Body of pancreas (tissue), 4 donors: ENCODE measurements around the gene PCED1A.

Source experiments
- CTCF ChIP-seq, 7 experiments: fragments of 450-650 bp in 4 of 7; fragments of 200-600 bp in 3 of 7; sonication (generic) in 3 of 7; IDR thresholded peaks; one replicate each; pipeline ENCODE4 v1.5.1; 2016 to 2019; ENCODE audit warnings: antibody characterized with exemption in 7 of 7
- POLR2A ChIP-seq, 3 donors: fragments of 450-650 bp; IDR thresholded peaks; one replicate each; pipeline ENCODE4 v1.6.1; 2016; ENCODE audit warnings: antibody characterized with exemption in 3 of 3, mild to moderate bottlenecking in 2 of 3

- no peak for TF ChIP-seq CTCF (IDR thresholded peaks at IDR 0.05)
- TF ChIP-seq POLR2A (IDR thresholded peaks at IDR 0.05), result no peak
Observed at GRCh38 chr20:2809690-2810089, 30.8 kb downstream of the PCED1A start.
